GM15510 (cell line): ENCODE data around the gene CELA3A.

Experiments used
- POLR2A ChIP-seq: IDR thresholded peaks from 3 replicates; pipeline ENCODE4 v1.6.1; 2011; ENCODE audit warnings: borderline replicate concordance; ENCODE audit not compliant: insufficient read length; ENCODE audit errors: extremely low read depth

CELA3A gene

DNA sequence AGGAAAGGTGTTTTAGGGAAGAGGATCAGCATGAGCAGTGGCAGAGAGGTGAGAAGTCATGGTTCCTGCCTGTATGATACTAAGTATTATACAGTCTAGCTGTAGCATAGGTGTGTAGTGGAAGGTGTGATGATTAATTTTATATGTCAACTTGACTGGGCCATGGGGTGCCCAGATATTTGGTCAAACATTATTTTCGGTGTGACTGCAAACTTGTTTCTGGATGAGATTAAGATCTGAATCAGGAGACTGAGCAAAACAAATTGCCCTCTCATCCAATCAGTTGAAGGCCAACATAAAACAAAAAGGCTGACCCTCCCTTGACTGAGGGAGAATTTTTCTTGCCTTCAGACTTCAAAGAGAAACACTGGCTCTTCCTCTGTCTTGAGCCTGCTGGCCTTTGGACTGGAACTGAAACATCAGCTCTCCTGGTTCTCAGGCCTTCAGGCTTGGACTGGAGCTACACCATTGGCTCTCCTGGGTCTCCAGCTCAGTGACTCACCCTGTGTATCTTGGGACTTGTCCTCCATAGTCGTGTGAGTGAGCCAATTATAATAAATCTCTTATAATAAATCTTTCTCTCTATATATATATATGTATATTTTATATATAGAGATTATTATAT, 44.3 kb downstream of the CELA3A start:
- TF ChIP-seq POLR2A = no peak

DNA sequence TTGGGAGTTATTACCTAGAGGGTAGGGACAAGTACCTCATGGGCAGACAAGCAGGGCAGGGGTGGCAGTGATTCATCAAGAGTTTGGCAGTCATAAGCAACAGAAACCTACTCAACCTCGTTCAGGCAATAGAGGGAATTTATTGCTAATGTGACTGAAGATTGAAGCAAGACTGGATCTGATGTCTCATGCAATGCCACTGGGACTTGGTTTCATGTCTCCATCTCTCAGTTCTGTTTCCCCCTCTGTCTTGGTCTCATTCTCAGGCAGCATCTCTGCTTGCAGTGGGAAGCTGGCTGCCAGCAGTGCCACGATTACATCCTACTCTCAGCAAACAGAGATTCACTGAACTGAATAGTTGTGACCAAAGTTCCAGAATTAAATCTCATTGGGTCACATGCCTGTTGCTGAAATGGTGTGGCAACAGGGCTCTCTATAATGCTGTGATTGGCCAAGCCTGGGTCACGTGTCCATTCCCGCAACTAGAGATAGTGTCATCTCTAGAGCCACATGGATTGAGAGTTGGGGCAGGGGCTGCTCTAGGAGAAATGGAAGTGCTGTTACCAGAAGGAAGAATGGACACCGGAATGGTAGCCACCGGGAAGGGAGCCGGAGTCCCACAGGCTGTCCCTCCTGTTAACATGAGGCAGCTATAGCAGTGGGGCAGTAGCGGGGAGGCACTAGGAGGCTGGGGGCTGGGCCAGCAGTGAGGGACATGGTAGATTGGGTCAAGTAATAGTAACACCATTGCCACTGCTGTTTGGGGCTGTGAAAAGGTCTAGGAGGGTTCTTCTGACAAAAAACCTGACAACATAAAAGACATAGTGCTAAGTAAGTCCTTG, 47.1 kb downstream of the CELA3A start:
- no peak for TF ChIP-seq POLR2A

DNA sequence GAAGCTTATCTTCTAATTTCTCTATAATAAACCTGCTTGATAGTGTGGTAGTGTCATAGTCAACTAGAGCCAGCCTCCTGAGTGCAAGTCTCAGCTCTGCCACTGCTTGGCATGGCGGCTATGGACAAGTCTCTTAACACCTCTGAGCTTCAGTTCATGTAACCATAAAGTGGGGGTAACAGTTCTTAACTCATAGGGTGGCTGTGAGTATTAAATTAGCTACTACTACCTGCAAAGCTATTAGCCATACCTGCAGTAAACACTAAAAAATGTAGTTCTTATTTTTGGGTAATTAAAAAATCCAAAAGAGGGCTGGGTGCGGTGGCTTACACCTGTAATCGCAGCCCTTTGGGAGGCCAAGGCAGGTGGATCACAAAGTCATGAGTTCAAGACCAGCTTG, 48.9 kb downstream of the CELA3A start:
- TF ChIP-seq POLR2A = no peak

DNA sequence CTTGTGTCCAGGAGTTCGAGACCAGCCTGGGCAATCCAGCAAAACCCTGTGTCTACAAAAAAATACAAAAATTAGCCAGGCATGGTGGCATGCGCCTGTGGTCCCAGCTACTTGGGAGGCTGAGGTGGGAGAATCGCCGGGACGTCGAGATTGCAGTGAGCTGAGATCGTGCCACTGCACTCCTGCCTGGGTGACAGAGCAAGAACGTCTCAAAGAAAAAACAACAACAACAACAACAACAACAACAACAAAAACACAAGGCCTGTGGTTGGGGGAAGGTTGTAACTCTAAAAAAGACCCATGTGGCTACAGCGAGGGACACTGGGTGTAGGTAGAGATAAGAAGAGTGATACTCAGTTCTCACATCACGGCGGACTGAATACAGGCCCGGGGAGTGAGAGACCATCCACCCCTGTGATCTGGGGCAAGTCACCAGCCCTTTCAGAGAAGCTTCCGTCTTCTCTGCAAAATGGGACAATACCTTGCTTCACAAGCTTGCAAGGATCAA, 50.2 kb downstream of the CELA3A start:
- TF ChIP-seq POLR2A = no peak

DNA sequence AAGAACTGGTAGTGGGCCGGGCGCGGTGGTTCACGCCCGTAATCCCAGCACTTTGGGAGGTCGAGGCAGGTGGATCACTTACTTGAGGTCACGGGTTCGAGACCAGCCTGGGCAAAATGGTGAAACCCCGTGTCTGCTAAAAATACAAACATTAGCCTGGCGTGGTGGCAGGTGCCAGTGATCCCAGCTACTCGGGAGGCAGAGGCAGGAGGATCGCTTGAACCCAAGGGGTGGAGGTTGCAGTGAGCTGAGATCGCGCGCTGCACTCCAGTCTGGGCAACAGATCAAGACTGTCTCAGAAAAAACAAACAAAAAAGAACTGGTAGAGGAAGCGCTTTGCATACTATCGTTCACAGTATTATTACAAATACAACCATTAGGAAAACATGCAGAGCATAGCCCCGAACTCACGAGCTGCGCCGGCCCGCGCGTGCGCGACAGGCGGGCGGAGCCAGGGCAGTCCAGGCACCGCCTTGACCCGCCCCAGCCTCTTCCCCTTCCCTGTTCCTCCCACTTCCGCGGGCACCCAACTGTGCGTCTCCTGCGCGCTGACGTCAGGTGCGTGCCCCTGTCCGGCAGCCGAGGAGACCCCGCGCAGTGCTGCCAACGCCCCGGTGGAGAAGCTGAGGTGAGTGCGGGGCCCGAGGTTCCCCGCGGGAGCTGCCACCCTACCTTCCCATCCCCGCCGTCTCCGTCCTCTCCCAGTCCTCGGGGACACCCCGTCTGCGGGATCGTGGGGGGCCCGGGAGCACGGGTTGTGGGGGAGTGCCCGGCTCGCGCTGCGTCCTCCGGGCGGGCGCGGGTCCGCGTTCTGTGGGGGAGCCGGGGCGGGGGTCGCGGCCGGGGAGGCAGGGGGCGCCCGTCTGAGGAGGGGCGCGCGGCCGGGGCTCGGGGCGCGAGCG, 50.9 kb downstream of the CELA3A start, which contains the start of gene CDC42:
Gene CDC42, plus strand, starts transcription at position 595 of the 902 bp plus-strand sequence. CDS start 25,770 bp downstream, outside the sequence.
- TF ChIP-seq POLR2A = peak; percentile 96

DNA sequence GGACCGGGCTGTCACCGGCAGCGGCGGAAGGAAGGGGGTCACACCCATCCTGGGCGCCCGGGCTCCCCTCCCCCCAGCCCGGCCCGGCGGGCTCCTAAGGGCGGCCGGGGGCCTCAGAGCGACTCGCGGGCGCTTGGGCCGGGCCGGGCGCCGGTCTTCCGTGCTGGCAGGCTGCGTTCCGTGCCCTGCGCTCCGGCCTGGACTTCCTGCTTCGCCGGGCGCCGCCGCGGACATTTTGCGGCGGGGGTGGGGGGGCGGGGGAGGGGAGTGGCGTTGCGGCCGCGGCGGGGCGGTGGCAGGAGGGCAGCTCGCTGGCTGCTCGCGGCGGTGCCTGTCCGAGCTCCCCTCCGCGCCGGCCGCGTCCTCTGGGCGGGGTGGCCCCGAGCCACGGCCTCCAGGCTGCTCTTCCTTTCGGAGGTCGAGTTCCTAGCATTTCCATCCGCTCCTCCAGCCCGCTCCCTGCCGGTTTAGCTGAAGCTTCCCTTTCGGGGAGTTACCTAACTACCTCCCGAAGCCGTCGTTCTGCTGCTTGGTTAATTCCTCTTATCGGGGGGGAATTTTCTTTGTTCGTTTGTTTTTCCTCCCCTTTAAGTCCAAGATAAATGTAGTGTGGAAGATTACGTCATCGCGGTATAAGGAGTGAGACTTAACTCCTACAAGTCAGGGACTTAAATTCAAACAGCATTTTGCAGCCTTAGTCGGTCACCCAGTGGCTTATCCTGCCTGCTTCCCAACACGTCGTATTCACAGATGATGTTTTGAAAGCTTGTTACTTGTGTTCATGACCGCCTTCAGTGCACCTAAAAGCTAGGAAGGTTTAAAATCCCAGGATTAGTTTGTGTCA, 51.8 kb downstream of the CELA3A start:
- no peak for TF ChIP-seq POLR2A

DNA sequence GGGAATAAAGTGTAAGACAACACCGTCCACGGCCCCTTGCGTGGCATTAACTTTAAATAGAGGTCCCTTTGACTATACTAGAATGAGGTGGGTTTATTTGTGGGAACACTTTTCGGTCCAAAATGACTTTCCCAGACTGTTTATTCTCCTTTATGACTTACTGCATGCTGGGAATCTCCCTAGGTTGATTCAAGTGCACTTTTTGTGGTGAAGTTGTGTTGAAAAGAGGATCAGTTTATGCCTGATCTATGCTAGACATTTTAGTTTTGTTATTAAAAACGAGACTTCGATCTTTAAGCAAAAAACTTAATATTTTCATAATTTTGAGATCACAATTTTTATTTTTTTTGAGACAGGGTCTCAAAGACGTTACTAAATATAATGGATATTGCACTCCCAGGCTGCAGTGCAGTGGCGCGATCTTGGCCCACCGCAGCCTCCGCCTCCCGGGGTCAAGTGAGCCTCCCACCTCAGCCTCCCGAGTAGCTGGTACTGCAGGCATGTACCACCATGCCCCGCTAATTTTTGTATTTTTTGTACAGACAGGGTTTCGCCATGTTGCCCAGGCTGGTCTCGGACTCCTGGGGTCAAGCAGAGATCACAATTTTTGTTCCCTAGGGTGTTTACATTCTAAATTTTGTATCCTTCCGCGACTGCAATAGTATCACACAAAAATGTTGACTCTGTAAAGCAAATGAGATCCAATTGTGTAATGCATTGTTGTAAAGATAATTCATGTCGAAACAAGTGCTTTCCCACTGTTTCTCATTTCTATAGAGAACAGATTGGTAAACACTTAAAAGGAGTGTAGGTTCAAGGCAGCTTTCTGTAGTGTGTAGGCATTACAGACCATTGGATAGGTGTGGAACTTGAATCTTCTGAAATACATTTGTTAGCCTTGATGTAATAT, 52.7 kb downstream of the CELA3A start:
- TF ChIP-seq POLR2A = no peak

DNA sequence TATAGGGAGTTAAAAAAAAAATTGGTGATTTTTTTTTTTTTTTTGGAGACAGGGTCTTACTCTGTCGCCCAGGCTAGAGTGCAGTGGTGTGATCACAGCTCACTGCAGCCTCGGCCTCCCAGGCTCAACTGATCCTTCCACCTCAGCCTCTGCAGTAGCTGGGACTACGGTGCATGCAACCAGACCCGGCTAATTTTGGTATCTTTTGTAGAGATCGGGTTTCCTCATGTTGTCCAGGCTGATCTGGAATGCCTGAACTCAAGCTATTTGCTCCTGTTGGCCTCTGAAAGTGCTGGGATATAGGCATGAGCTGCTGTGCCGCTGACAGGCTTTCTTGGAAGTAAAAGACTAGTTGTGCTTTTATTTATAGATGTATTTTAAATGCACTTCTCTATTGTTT, 54.0 kb downstream of the CELA3A start:
- no peak for TF ChIP-seq POLR2A

DNA sequence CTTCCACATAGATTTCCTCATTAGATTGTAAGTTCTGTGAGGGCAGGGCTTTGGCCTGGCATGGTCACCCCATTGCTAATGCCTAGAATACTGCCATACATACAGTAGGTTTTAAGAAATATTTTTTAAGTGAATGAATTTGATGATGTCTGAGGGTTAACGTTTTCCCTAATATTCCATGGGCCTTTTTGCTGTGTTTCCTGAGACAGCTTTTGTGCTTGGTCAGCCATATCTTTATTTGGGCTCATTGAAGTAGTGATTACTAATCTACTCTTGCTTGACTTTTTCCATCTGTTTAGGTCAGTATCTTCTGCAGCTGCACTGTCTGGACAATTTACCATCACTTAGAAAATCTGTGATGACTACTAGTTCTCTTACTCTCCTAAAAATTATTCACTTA, 54.6 kb downstream of the CELA3A start:
- no peak for TF ChIP-seq POLR2A

DNA sequence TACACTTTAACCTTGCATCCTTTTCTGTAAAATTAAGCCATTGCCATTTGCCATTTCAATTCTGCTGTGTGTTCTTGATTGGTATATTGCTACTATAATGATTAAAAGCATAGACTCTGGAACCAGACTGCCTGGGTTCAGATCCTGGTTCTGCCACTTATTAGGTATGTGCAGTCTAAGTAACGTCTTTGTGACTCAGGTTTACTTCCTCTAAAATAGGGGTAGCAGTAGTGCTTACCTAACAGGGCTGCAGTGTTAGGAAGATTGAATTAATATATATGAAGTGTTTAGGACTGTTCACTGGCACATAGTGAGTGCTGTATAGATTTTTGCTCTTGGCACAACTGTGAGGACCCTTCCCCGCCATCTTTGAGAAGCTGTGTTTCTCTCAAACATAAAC, 55.5 kb downstream of the CELA3A start:
- no peak for TF ChIP-seq POLR2A

DNA sequence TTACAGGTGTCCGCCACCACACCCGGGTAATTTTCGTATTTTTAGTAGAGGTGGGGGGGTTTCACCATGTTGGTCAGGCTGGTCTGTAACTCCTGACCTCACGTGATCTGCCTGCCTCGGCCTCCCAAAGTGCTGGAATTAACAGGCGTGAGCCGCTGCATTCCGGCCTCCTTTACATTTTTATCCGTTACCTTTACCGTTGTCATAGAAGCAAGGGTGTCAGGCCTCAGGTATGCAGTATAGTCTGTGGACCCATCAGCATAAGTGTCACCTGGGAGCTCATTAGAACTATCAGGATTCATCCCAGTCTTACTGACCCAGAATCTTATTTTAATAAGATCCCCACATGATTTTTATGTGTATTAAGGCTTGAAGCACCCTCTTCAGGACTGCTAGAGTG, 56.4 kb downstream of the CELA3A start:
- TF ChIP-seq POLR2A = no peak
